H9 (cell line): ENCODE results near the gene DNER. TPM values are rescaled to one million over a fixed set of nuclear protein-coding genes. Genes with fewer than 3 reads are reported as not detected.

Experiments used
- DNase-seq: peaks from one replicate; pipeline ENCODE4 v3.0.0-alpha.2; 2017
- H2AFZ ChIP-seq: one replicate; pipeline ENCODE4 v1.6.1; 2013; ENCODE audit warnings: mild to moderate bottlenecking, low read length, control low read depth, moderate library complexity
- H2AK5ac ChIP-seq: 2 replicates; pipeline ENCODE4 v1.6.1; 2013; ENCODE audit warnings: low read length, control low read depth, mixed read lengths; ENCODE audit not compliant: insufficient read length
- H2BK120ac ChIP-seq: one replicate; pipeline ENCODE4 v1.6.1; 2013; ENCODE audit warnings: low read depth, mild to moderate bottlenecking, low read length, control low read depth, inconsistent platforms; ENCODE audit not compliant: poor library complexity, severe bottlenecking
- H2BK12ac ChIP-seq: 2 replicates; pipeline ENCODE4 v1.6.1; 2013; ENCODE audit warnings: low read length, control low read depth, mixed read lengths, low read depth; ENCODE audit not compliant: insufficient read length
- H2BK15ac ChIP-seq: 2 replicates; pipeline ENCODE4 v1.6.1; 2013; ENCODE audit warnings: low read depth, low read length, control low read depth
- H2BK20ac ChIP-seq: one replicate; pipeline ENCODE4 v1.6.1; 2013; ENCODE audit warnings: low read depth, mild to moderate bottlenecking, low read length, control low read depth, inconsistent platforms; ENCODE audit not compliant: poor library complexity, severe bottlenecking
- H2BK5ac ChIP-seq: 2 replicates; pipeline ENCODE4 v1.6.1; 2013; ENCODE audit warnings: low read length, control low read depth, mixed read lengths; ENCODE audit not compliant: insufficient read length
- H3K14ac ChIP-seq: 2 replicates; pipeline ENCODE4 v1.6.1; 2013; ENCODE audit warnings: low read length, control low read depth; ENCODE audit not compliant: insufficient read depth
- H3K18ac ChIP-seq: 2 replicates; pipeline ENCODE4 v1.6.1; 2013; ENCODE audit warnings: low read depth, mild to moderate bottlenecking, mixed read lengths, low read length, control low read depth; ENCODE audit not compliant: insufficient read length
- H3K23ac ChIP-seq: 2 replicates; pipeline ENCODE4 v1.6.1; 2013; ENCODE audit warnings: low read length, control low read depth, mixed read lengths, low read depth; ENCODE audit not compliant: insufficient read length
- H3K23me2 ChIP-seq: 2 replicates; pipeline ENCODE4 v1.6.1; 2013; ENCODE audit warnings: low read depth, mild to moderate bottlenecking, mixed read lengths, low read length, control low read depth; ENCODE audit not compliant: insufficient read length, poor library complexity, severe bottlenecking
- H3K27ac ChIP-seq: 2 replicates; pipeline ENCODE4 v1.5.1; 2013; ENCODE audit warnings: low read length, control low read depth, mixed read lengths, low read depth; ENCODE audit not compliant: insufficient read length
- H3K27me3 ChIP-seq: 2 replicates; pipeline ENCODE4 v1.6.1; 2013; ENCODE audit warnings: low read length, control low read depth, inconsistent platforms; ENCODE audit not compliant: insufficient read depth
- H3K4ac ChIP-seq: 2 replicates; pipeline ENCODE4 v1.6.1; 2013; ENCODE audit warnings: low read depth, mild to moderate bottlenecking, control low read depth, inconsistent platforms, low read length, moderate library complexity
- H3K4me1 ChIP-seq: 2 replicates; pipeline ENCODE4 v1.6.1; 2013; ENCODE audit warnings: low read length, control low read depth, inconsistent platforms; ENCODE audit not compliant: insufficient read depth
- H3K4me2 ChIP-seq: 2 replicates; pipeline ENCODE4 v1.6.1; 2013; ENCODE audit warnings: low read length, control low read depth, mixed read lengths; ENCODE audit not compliant: insufficient read length, insufficient read depth
- H3K56ac ChIP-seq: 2 replicates; pipeline ENCODE4 v1.6.1; 2013; ENCODE audit warnings: low read depth, mild to moderate bottlenecking, mixed read lengths, low read length, control low read depth; ENCODE audit not compliant: insufficient read length
- H3K79me1 ChIP-seq: 2 replicates; pipeline ENCODE4 v1.6.1; 2013; ENCODE audit warnings: low read depth, mild to moderate bottlenecking, moderate library complexity, low read length, control low read depth, inconsistent platforms; ENCODE audit not compliant: insufficient read depth, poor library complexity, severe bottlenecking
- H3K79me2 ChIP-seq: 2 replicates; pipeline ENCODE4 v1.6.1; 2013; ENCODE audit warnings: low read length, control low read depth, inconsistent platforms; ENCODE audit not compliant: insufficient read depth
- H3K9ac ChIP-seq: 2 replicates; pipeline ENCODE4 v1.6.1; 2013; ENCODE audit warnings: low read length, control low read depth, mixed read lengths; ENCODE audit not compliant: insufficient read length; ENCODE audit errors: extremely low read depth
- H3K9me3 ChIP-seq: one replicate; pipeline ENCODE4 v1.6.1; 2013; ENCODE audit warnings: low read depth, low read length, inconsistent platforms; ENCODE audit not compliant: control insufficient read depth
- H3T11ph ChIP-seq: one replicate; pipeline ENCODE4 v1.6.1; 2013; ENCODE audit warnings: mild to moderate bottlenecking, low read length, control low read depth, inconsistent platforms
- H4K20me1 ChIP-seq: one replicate; pipeline ENCODE4 v1.6.1; 2013; ENCODE audit not compliant: control insufficient read depth, insufficient read length, insufficient read depth
- H4K5ac ChIP-seq: 2 replicates; pipeline ENCODE4 v1.6.1; 2013; ENCODE audit warnings: low read depth, mild to moderate bottlenecking, mixed read lengths, low read length, control low read depth; ENCODE audit not compliant: insufficient read length
- H4K8ac ChIP-seq: replicated peaks from 2 replicates; pipeline ENCODE4 v1.6.1; 2013; ENCODE audit warnings: low read length, control low read depth, mixed read lengths, low read depth; ENCODE audit not compliant: insufficient read length
- H4K91ac ChIP-seq: 2 replicates; pipeline ENCODE4 v1.6.1; 2013; ENCODE audit warnings: low read depth, mild to moderate bottlenecking, moderate library complexity, mixed read lengths, low read length, control low read depth; ENCODE audit not compliant: insufficient read length
- H3K27ac Mint-ChIP-seq, 3 experiments: 2 replicates in 2 of 3; 3 replicates in 1 of 3; pipeline ENCODE4 v1.8.0; 2020 to 2021; ENCODE audit warnings: mixed read lengths in 3 of 3, mild to moderate bottlenecking in 1 of 3, moderate library complexity in 1 of 3
- H3K27me3 Mint-ChIP-seq: 2 replicates; pipeline ENCODE4 v1.8.0; 2021; ENCODE audit warnings: low read depth, mild to moderate bottlenecking, moderate library complexity, mixed read lengths
- H3K36me3 Mint-ChIP-seq, 3 experiments: 2 replicates in 2 of 3; 3 replicates in 1 of 3; pipeline ENCODE4 v1.8.0; 2020 to 2021; ENCODE audit warnings: low read depth in 3 of 3, mixed read lengths in 3 of 3; ENCODE audit not compliant: insufficient read depth in 1 of 3
- H3K4me1 Mint-ChIP-seq, 2 experiments: 2 replicates each; pipeline ENCODE4 v1.8.0; 2020; ENCODE audit warnings: mixed read lengths in 2 of 2
- H3K4me3 Mint-ChIP-seq, 2 experiments: 2 replicates in 1 of 2; 3 replicates in 1 of 2; pipeline ENCODE4 v1.8.0; 2020 to 2021; ENCODE audit warnings: mild to moderate bottlenecking in 2 of 2, mixed read lengths in 2 of 2, moderate library complexity in 1 of 2
- H3K9me3 Mint-ChIP-seq, 2 experiments: 2 replicates in 1 of 2; 3 replicates in 1 of 2; pipeline ENCODE4 v1.8.0; 2020; ENCODE audit warnings: mild to moderate bottlenecking in 2 of 2, mixed read lengths in 2 of 2, moderate library complexity in 1 of 2
- CTCF ChIP-seq: fragments of 200-600 bp; sonication (generic); conservative IDR thresholded peaks from 3 replicates; pipeline ENCODE4 v1.8.0; 2021; ENCODE audit warnings: antibody characterized with exemption, mild to moderate bottlenecking
- WGBS: extraction: QIAGEN DNeasy Blood & Tissue Kit; methylation state at CpG from one replicate; pipeline ENCODE4 v1.1.7; 2013; ENCODE audit warnings: missing lambda C conversion rate, low lambda C conversion rate, mixed read lengths; ENCODE audit not compliant: insufficient read length; ENCODE audit errors: extremely low coverage; 5-methylcytosine and 5-hydroxymethylcytosine counted together
- total RNA-seq: library from RNA; stranded (reverse); gene quantifications from 2 replicates; pipeline ENCODE4 v1.2.1, GENCODE V29; 2021

DNER gene
- total RNA-seq, 1 experiment from 2014 or later = 1.0 TPM

GRCh38 chr2:229412686-229413085, 301.7 kb downstream of the DNER start:
- peaks cover 23 to 28% of the 10 kb centered on the region in 2 experiments for H3K4me1 Mint-ChIP-seq
- H4K20me1 ChIP-seq = no peaks in the 10 kb centered on the region
- H2BK20ac ChIP-seq = no peak overlapping the region
- H3K27ac Mint-ChIP-seq = no peak overlapping the region
- TF ChIP-seq CTCF = no peak
- H2BK12ac ChIP-seq = no peak overlapping the region
- H4K5ac ChIP-seq = no peak overlapping the region
- H2BK5ac ChIP-seq = no peak overlapping the region
- no peak overlapping the region for H3K9ac ChIP-seq
- DNase-seq = no peak
- H3K27me3 Mint-ChIP-seq = no peaks in the 10 kb centered on the region
- H3K4me3 Mint-ChIP-seq = no peak overlapping the region
- H4K91ac ChIP-seq = no peak overlapping the region
- no peak overlapping the region for H2BK15ac ChIP-seq
- no peaks in the 10 kb centered on the region for H3K9me3 ChIP-seq
- no peak overlapping the region for H4K8ac ChIP-seq
- no peaks in the 10 kb centered on the region for H3K79me1 ChIP-seq
- H3K18ac ChIP-seq = no peak overlapping the region
- H3K4me1 ChIP-seq = peaks cover 8% of the 10 kb centered on the region; the same call in 1 of the 2 replicates
- H3K27me3 ChIP-seq = no peaks in the 10 kb centered on the region
- H3T11ph ChIP-seq = no peak overlapping the region
- WGBS = no CpG with 5 or more reads among the region's 5 CpGs
- H3K23ac ChIP-seq = no peak overlapping the region
- H3K36me3 Mint-ChIP-seq = peaks cover 0 to 4% (median 3%) of the 10 kb centered on the region in 3 experiments; a peak in 2 of 7 replicates
- H3K4ac ChIP-seq = no peak overlapping the region
- H3K9me3 Mint-ChIP-seq = peaks cover 0 to 4% of the 10 kb centered on the region in 2 experiments; a peak in 1 of 5 replicates
- H3K27ac ChIP-seq = no peak overlapping the region
- H3K56ac ChIP-seq = no peak overlapping the region
- no peak overlapping the region for H2AFZ ChIP-seq
- H3K79me2 ChIP-seq = no peaks in the 10 kb centered on the region
- no peaks in the 10 kb centered on the region for H3K23me2 ChIP-seq
- H2BK120ac ChIP-seq = no peak overlapping the region
- H3K4me2 ChIP-seq = no peak overlapping the region
- no peak overlapping the region for H3K14ac ChIP-seq
- no peak overlapping the region for H2AK5ac ChIP-seq
